Measurements from ENCODE around the gene ANTXRL.
A peak's percentile ranks its signal among the peaks of the same experiment; 100 is the strongest.

The ANTXRL gene

DNA sequence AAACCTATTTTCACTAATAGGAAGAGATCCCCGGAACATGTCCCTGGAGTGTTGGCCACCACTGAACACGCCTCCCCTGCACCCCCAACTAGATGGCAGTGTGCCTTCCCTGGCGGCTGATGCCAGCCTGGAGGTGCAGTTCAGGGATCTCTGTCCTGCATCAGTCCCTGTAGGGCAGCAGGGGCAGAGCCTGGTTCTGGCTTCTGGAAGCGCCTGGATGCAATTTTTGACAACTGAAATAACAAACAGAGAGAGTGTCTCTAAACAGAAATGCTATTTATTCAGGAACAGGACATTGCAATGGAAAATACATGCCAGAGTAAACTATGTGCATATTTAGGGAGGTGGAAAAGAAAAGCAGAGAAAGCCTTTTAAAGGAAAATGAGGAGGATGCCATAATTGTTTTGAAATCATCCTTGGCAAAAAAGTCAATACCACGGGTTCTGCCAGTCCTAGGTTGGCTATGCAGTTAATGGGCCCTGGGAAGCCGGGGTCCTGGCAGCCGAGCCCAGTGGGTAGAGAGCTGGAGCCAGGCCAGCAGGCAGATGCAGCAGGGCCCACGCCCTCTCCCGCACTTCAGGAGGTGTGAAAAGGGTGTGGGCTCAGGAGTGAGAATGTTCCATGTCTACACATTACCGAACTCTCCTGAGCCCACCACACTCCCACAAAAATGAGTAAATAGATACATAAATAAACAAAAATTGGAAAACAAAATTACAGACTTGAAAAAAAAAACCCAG lies 18.5 kb downstream of the ANTXRL start:
- H3K27me3 ChIP-seq, result no peaks in the 10 kb centered on the region
- H3K36me3 ChIP-seq, result no peaks in the 10 kb centered on the region
- no peak overlapping the region for H3K9ac ChIP-seq
- H3K9me3 ChIP-seq (replicated peaks in 1 of 11), result no peaks in the 10 kb centered on the region
- H3K27ac ChIP-seq, result no peak overlapping the region
- TF ChIP-seq Cebpa-rat (IDR thresholded peaks at IDR 0.05), result no peak
- H3K4me3 ChIP-seq, result no peak overlapping the region
- H4K20me1 ChIP-seq, result no peaks in the 10 kb centered on the region
- no peak overlapping the region for H3K4me2 ChIP-seq
- H3K4me1 ChIP-seq, result peaks cover 3 to 28% (median 23%) of the 10 kb centered on the region in 10 experiments; a peak in 19 of 20 replicates

DNA sequence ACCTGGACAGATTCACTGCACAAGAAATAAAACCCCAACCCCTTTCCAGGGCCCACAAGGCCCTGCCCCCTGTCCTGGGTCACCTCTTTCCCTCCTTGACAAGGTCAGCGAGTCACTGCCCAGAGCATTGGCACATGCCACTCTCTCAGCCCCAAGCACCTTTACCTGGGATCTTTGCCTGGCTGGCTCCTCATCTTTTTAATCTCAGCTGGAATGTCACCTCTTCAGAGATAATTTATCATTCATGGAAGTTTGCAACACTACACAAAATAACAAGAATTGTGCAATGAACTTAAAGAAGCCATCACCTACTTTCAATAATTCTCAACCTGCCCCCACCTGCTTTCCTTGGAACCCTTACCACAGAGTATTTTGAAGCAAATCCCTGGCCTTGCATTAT lies 19.2 kb downstream of the ANTXRL start:
- H3K4me1 ChIP-seq, result peaks cover 0 to 21% (median 15%) of the 10 kb centered on the region in 10 experiments; a peak in 14 of 20 replicates
- no peak overlapping the region for H3K9ac ChIP-seq
- no peaks in the 10 kb centered on the region for H3K27me3 ChIP-seq
- H3K27ac ChIP-seq, result no peak overlapping the region
- no peak overlapping the region for H3K4me3 ChIP-seq
- TF ChIP-seq Cebpa-rat (IDR thresholded peaks at IDR 0.05), result no peak
- H3K9me3 ChIP-seq (replicated peaks in 1 of 11), result no peaks in the 10 kb centered on the region
- no peak overlapping the region for H3K4me2 ChIP-seq
- H3K36me3 ChIP-seq, result no peaks in the 10 kb centered on the region
- no peaks in the 10 kb centered on the region for H4K20me1 ChIP-seq

DNA sequence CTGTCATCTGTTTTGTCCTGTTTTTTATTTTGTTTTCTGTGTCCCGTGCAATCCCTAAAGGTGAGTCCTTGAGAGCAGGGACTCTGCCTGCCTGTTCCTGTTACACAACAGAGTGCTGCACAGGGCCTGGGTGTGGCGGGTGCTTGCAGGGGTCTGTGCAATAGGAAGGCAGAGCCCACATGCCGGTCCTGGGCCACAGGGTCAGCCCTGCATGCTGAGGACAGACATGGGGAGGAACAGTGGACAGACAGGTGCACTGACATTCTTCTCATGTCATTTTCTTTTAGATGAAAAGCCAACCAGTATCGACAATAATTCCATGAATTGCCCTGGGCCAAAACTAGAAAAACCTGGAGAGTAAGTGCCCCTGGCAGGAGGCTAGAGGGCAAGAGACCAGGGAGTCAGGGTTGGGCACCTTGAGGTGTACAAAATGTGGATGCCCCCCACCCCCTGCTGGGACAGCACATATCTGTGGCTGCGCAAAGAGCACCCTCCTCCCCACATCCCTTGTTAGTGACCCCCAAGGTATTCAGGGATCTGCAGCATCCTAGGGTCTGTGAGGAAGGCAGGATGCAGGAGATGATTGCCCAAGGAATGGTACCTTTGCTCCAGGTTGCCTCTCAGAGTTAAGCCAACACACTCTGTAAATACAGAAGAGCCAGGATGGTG lies 19.9 kb downstream of the ANTXRL start:
- H4K20me1 ChIP-seq, result no peaks in the 10 kb centered on the region
- H3K4me1 ChIP-seq, result peaks cover 0 to 15% (median 10%) of the 10 kb centered on the region in 10 experiments; a peak in 14 of 20 replicates
- no peaks in the 10 kb centered on the region for H3K9me3 ChIP-seq (replicated peaks in 1 of 11)
- no peak overlapping the region for H3K9ac ChIP-seq
- H3K36me3 ChIP-seq, result no peaks in the 10 kb centered on the region
- no peaks in the 10 kb centered on the region for H3K27me3 ChIP-seq
- no peak for TF ChIP-seq Cebpa-rat (IDR thresholded peaks at IDR 0.05)
- no peak overlapping the region for H3K4me3 ChIP-seq
- H3K4me2 ChIP-seq, result no peak overlapping the region
- no peak overlapping the region for H3K27ac ChIP-seq

DNA sequence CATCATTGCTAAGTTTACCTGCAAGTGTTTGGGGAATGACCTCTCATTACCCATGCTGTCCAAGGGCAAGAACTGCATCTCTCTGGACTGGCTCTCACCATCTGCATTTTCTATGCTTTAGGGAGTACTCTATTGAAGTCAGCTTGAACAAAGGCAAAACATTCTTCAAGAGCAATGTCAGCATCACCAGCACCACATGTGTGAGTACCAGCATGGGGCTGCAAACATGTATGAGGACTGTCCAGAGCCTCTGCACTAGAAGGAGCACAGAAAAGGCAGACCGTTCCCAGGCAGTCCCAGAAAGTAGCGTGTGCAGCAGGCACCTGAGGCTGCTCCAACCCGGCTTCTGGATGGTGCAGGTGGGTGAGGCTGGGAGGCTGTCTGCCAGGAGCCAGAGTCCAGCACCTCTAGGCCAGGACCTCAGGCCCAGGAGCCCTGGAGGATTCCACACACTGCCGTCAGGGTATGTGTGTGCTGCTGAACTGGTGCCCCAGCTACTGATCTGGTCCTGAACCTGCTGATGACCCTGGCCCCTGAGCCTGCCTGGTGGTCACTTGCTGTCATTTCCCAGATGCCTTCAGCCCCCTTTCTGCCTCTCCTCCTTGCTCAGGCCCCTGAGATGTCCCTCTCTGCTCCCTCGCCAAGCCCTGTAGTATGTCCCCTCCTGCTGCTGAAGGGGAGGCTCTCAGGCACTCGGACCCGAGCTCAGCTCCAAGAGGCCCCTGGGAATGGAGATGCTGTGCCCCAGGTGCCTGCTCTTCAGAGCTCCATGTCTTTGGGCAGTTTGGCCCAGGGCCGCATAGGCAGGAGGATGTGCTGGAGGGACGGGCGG lies 20.7 kb downstream of the ANTXRL start:
- Histone ChIP-seq H3K36me3 (no peaks in the 10 kb centered on the region), H3K9ac (no peak overlapping the region), H4K20me1 (no peaks in the 10 kb centered on the region), H3K27ac (no peak overlapping the region), H3K4me3 (no peak overlapping the region), H3K27me3 (no peaks in the 10 kb centered on the region), H3K9me3 (replicated peaks in 1 of 11) (no peaks in the 10 kb centered on the region), H3K4me2 (no peak overlapping the region), H3K4me1 (peaks cover 0 to 12% (median 9%) of the 10 kb centered on the region in 10 experiments; a peak in 14 of 20 replicates)
- no peak for TF ChIP-seq Cebpa-rat (IDR thresholded peaks at IDR 0.05)

DNA sequence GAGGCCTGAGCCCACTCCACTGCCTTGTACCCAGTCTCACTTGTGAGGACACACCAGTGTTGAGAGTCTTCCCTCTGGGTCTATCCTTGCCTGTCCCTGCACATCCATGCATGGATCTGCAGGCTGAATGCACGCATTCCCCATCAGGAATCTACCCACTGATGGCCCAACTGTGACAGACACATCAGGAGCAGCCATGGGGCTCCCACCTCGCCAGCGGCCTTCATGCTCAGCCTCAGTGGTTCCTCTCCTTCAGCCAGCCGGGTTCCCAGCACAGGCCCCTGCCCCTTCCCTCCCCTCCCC lies 21.3 kb downstream of the ANTXRL start:
- Histone ChIP-seq H3K9ac (no peak overlapping the region), H3K4me3 (no peak overlapping the region), H3K4me1 (peaks cover 0 to 12% (median 9%) of the 10 kb centered on the region in 10 experiments; a peak in 14 of 20 replicates), H4K20me1 (no peaks in the 10 kb centered on the region), H3K27me3 (no peaks in the 10 kb centered on the region), H3K9me3 (replicated peaks in 1 of 11) (no peaks in the 10 kb centered on the region), H3K27ac (no peak overlapping the region), H3K4me2 (no peak overlapping the region), H3K36me3 (no peaks in the 10 kb centered on the region)
- no peak for TF ChIP-seq Cebpa-rat (IDR thresholded peaks at IDR 0.05)

DNA sequence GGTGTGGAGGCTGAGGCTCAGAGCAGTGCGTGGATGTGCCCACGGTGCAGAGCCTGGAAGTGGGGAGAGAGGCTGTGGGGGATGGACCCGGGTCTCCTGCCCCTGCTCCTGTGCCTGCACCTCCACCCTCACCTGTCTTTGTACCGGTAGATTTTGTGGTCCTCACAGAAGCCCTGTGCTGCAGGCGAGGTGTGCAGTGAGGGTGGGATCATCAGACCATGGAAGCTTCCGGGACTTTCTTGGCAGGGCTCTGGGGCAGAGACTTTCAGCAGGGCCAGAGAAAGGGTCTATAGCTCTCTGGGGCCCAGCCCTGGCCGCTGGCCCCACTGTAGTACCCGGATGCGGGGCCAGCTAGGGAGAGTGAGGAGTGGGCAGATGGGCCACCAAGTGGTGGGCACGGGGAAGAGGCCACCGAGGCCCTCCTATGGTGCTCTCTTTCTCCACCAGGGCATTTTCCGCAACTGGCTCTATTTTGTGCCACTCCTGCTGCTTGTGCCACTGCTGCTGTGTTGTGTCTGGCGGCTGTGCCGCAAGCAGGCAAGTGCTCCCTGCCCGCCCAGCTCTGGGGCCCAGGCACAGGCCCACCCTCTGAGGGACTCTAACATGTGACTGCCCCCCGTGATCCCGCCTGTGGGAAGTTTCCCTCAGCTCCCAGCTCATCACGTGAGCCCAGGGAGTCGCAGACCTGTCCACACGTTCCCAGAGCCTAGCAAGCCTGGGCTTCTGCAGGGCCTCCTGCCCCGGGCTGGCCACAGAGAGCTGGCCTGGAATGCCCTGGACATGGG lies 22.1 kb downstream of the ANTXRL start:
- Histone ChIP-seq H3K4me2 (peak overlapping the region in 8 of 11 experiments; percentile 34 to 64 (median 50); a peak in 14 of 22 replicates), H3K4me1 (peaks cover 0 to 12% (median 9%) of the 10 kb centered on the region in 10 experiments; a peak in 14 of 20 replicates), H3K27me3 (no peaks in the 10 kb centered on the region), H3K36me3 (no peaks in the 10 kb centered on the region), H4K20me1 (no peaks in the 10 kb centered on the region), H3K9ac (peak overlapping the region in 2 of 11 experiments; percentile 28 to 52; a peak in 1 of 22 replicates), H3K9me3 (replicated peaks in 1 of 11) (no peaks in the 10 kb centered on the region), H3K27ac (peak overlapping the region in 2 of 11 experiments; percentile 18 to 28; a peak in 2 of 22 replicates), H3K4me3 (no peak overlapping the region)
- TF ChIP-seq Cebpa-rat (IDR thresholded peaks at IDR 0.05), result no peak

DNA sequence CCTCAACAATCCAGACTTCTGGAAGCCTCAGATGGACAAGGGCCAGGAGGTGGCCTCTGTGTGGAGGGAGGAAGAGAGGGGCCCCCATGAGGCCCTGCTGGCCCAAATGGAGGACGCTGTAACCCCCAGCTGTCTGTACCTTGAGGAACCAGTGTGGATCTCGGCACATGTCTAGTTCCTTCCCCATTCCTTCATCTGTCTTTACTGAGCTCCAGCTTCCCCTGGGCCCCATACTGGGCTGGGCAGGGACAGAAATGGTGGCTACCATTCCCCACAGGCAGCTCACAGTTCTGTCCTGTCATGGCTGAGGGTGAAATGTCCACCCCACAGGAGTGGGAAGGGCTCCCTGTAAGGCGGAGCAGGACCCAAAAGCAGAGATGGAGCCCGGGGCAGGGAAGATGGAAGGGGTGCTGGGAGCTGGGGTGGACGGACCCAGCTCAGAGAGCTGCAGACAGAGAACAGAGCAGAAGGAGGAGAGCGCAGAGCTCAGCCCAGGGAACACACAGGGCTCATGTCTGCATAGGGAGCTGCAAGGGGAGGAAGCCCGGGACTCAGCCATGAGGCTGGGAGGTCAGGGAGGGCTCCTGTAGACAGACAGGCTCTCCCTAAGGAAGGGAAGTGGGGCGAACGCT lies 22.8 kb downstream of the ANTXRL start:
- Histone ChIP-seq H3K27ac (peak overlapping the region in 1 of 11 experiments; percentile 18; a peak in 1 of 22 replicates), H3K4me1 (peaks cover 0 to 12% (median 9%) of the 10 kb centered on the region in 10 experiments; a peak in 14 of 20 replicates), H3K9me3 (replicated peaks in 1 of 11) (no peaks in the 10 kb centered on the region), H3K4me2 (peak overlapping the region in 6 of 11 experiments; percentile 34 to 64 (median 50); a peak in 5 of 22 replicates), H3K9ac (no peak overlapping the region), H3K27me3 (no peaks in the 10 kb centered on the region), H3K4me3 (no peak overlapping the region), H4K20me1 (no peaks in the 10 kb centered on the region), H3K36me3 (no peaks in the 10 kb centered on the region)
- TF ChIP-seq Cebpa-rat (IDR thresholded peaks at IDR 0.05), result no peak

DNA sequence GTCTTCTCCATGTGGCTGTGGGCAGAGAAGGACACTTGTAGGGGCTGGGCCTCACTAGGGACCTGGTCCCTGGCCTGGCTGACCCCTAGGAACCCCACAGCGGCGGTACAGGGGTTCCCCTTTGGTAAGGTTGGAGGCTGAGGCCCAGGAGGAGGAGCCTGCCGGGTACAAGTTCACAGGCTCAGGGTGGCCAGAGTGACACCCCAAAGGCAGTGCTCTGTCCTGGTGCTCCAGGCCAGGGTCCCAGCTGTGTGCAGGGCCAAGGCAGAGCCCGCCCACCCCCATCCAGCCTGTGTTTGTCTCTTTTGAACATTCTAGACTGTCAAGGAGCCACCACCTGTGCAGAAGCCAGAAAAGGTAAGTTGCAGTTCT lies 23.3 kb downstream of the ANTXRL start:
- no peaks in the 10 kb centered on the region for H3K36me3 ChIP-seq
- H3K9me3 ChIP-seq (replicated peaks in 1 of 11), result no peaks in the 10 kb centered on the region
- no peaks in the 10 kb centered on the region for H4K20me1 ChIP-seq
- H3K4me3 ChIP-seq, result no peak overlapping the region
- H3K9ac ChIP-seq, result no peak overlapping the region
- no peak overlapping the region for H3K27ac ChIP-seq
- H3K27me3 ChIP-seq, result no peaks in the 10 kb centered on the region
- H3K4me2 ChIP-seq, result no peak overlapping the region
- TF ChIP-seq Cebpa-rat (IDR thresholded peaks at IDR 0.05), result no peak
- peaks cover 0 to 12% (median 9%) of the 10 kb centered on the region in 10 experiments; a peak in 14 of 20 replicates for H3K4me1 ChIP-seq
